K562 (cell line): ENCODE measurements around the gene COL5A1. TPM values are rescaled to one million over a fixed set of nuclear protein-coding genes. Genes with fewer than 3 reads are reported as not detected.

Experiments
- ATAC-seq: fragments of 200-7000 bp; cut with Tn5 transposase; 3 replicates; pipeline ENCODE4 v1.9.1; 2020; ENCODE audit warnings: moderate library complexity
- BruUV-seq: library from RNA; stranded (reverse); fragments of 400-500 nt; replicated peaks from 2 replicates; lab custom pipeline; 2021; lab: Mats Ljungman, UMichigan
- CTCF ChIA-PET: fragments of 300-600 bp; formaldehyde crosslinking; extraction: SDS; loops from one replicate; lab custom pipeline; 2021; ENCODE audit warnings: low intra/inter-chr PET ratio; lab: Yijun Ruan, JAX
- POLR2A ChIA-PET: fragments of 300-600, 350-650 bp; sonication (Branson Sonifier 250); formaldehyde crosslinking; extraction: SDS; loops from one replicate; lab custom pipeline; 2021; ENCODE audit warnings: antibody characterized with exemption, inconsistent platforms; lab: Yijun Ruan, JAX
- DNase-seq, 4 experiments: peaks; one replicate each; pipeline versions ENCODE4 v3.0.0 to v3.0.0-alpha.2; 2011 to 2018; ENCODE audit warnings: low spot score in 3 of 4, mixed read lengths in 3 of 4; ENCODE audit errors: extremely low read depth in 1 of 4
- FAIRE-seq: peaks from 2 replicates; lab custom pipeline; 2011; peaks lifted over from hg19 to GRCh38; lab: Jason Lieb, UNC
- H2AFZ ChIP-seq: 2 replicates; pipeline ENCODE4 v1.6.0; 2011; ENCODE audit warnings: low read depth, low read length, control low read depth, inconsistent platforms
- H3K27ac ChIP-seq: fragments of 200-600 bp; 3 replicates; pipeline ENCODE4 v1.8.0; 2011; ENCODE audit warnings: low read depth, mild to moderate bottlenecking, control low read depth, inconsistent platforms, low read length, moderate library complexity, mixed read lengths; ENCODE audit errors: extremely low read depth
- H3K27me3 ChIP-seq, 2 experiments: fragments of 300-600 bp in 1 of 2; 2 replicates in 1 of 2; 3 replicates in 1 of 2; pipeline versions ENCODE4 v1.6.0 to v1.8.0; 2011; ENCODE audit warnings: inconsistent platforms in 2 of 2, low read length in 2 of 2, mild to moderate bottlenecking in 1 of 2, mixed read lengths in 1 of 2, moderate library complexity in 1 of 2; ENCODE audit not compliant: control insufficient read depth in 2 of 2, insufficient read depth in 2 of 2
- H3K36me3 ChIP-seq: fragments of 300-600 bp; 3 replicates; pipeline ENCODE4 v1.8.0; 2011; ENCODE audit warnings: mild to moderate bottlenecking, low read length, inconsistent platforms; ENCODE audit not compliant: control insufficient read depth, insufficient read depth
- H3K4me1 ChIP-seq, 2 experiments: fragments of 200-600 bp in 1 of 2; replicated peaks in 1 of 2; 2 replicates in 1 of 2; 3 replicates in 1 of 2; pipeline versions ENCODE4 v1.5.1 to v1.8.0; 2011; ENCODE audit warnings: inconsistent platforms in 2 of 2, low read length in 2 of 2, mild to moderate bottlenecking in 1 of 2, mixed read lengths in 1 of 2, moderate library complexity in 1 of 2; ENCODE audit not compliant: control insufficient read depth in 2 of 2, insufficient read depth in 2 of 2
- H3K4me2 ChIP-seq: 2 replicates; pipeline ENCODE4 v1.6.1; 2011; ENCODE audit warnings: low read length, control low read depth, inconsistent platforms, mixed read lengths; ENCODE audit not compliant: insufficient read depth
- H3K4me3 ChIP-seq: fragments of 200-600 bp; sonication (generic), shearing (Covaris generic); 2 replicates; pipeline ENCODE4 v1.5.1; 2016; ENCODE audit warnings: control low read depth, inconsistent platforms
- H3K79me2 ChIP-seq: fragments of 200-600 bp; 3 replicates; pipeline ENCODE4 v1.8.0; 2011; ENCODE audit warnings: low read length, inconsistent platforms; ENCODE audit not compliant: control insufficient read depth, insufficient read depth
- H3K9ac ChIP-seq, 2 experiments: 2 replicates each; pipeline versions ENCODE4 v1.6.0 to v1.6.1; 2011; ENCODE audit warnings: low read depth in 2 of 2, low read length in 2 of 2, control low read depth in 1 of 2, inconsistent platforms in 1 of 2, mild to moderate bottlenecking in 1 of 2, mixed read lengths in 1 of 2; ENCODE audit not compliant: insufficient read depth in 1 of 2
- H3K9me1 ChIP-seq: one replicate; pipeline ENCODE4 v1.6.0; 2011; ENCODE audit warnings: inconsistent platforms, mild to moderate bottlenecking, low read length, moderate library complexity; ENCODE audit not compliant: control insufficient read depth, insufficient read depth
- H3K9me3 ChIP-seq: replicated peaks from 2 replicates; pipeline ENCODE4 v1.5.1; 2011; ENCODE audit warnings: low read depth, low read length, inconsistent platforms; ENCODE audit not compliant: control insufficient read depth, insufficient read depth
- H4K20me1 ChIP-seq: replicated peaks from 2 replicates; pipeline ENCODE4 v1.6.1; 2011; ENCODE audit warnings: low read length, inconsistent platforms, mixed read lengths; ENCODE audit not compliant: control insufficient read depth, insufficient read depth
- ARID3A ChIP-seq: IDR thresholded peaks from 2 replicates; pipeline ENCODE4 v1.6.1; 2012; ENCODE audit warnings: low read depth, low read length, improper control_type of control experiment, borderline replicate concordance
- ATF7 ChIP-seq: fragments of 450-650 bp; IDR thresholded peaks from 2 replicates; pipeline ENCODE4 v1.7.1; 2014; ENCODE audit warnings: mild to moderate bottlenecking, moderate library complexity
- KHSRP ChIP-seq: fragments of 450-650 bp; IDR thresholded peaks from 2 replicates; pipeline ENCODE4 v1.6.1; 2017
- MTA1 ChIP-seq: fragments of 450-650 bp; IDR thresholded peaks from 2 replicates; pipeline ENCODE4 v1.6.1; 2017; ENCODE audit warnings: borderline replicate concordance
- NFE2 ChIP-seq: IDR thresholded peaks from 2 replicates; pipeline ENCODE4 v1.6.1; 2014; ENCODE audit warnings: antibody characterized with exemption, low read depth
- PHB ChIP-seq: fragments of 250-450 bp; sonication (Bioruptor Pico); IDR thresholded peaks from 2 replicates; pipeline ENCODE4 v1.5.0; 2021
- SETDB1 ChIP-seq: IDR thresholded peaks from one replicate; pipeline ENCODE4 v1.6.1; 2012; ENCODE audit warnings: low read length, control low read depth, inconsistent platforms
- TAF15 ChIP-seq: fragments of 200-400 bp; formaldehyde crosslinking; IDR thresholded peaks from 2 replicates; pipeline ENCODE4 v1.6.1; 2017; ENCODE audit warnings: mild to moderate bottlenecking, low read depth, low read length, moderate library complexity
- ZBTB9 ChIP-seq: fragments of 450-650 bp; formaldehyde crosslinking; IDR thresholded peaks from 2 replicates; pipeline ENCODE4 v1.4.0; 2020; ENCODE audit warnings: mild to moderate bottlenecking, moderate library complexity
- ZNF436 ChIP-seq: fragments of 250-450, 450-650 bp; sonication (Bioruptor Pico); formaldehyde crosslinking; IDR thresholded peaks from 2 replicates; pipeline ENCODE4 v1.7.0; 2020; ENCODE audit warnings: mild to moderate bottlenecking
- ZNF75A ChIP-seq: fragments of 450-650 bp; formaldehyde crosslinking; IDR thresholded peaks from 2 replicates; pipeline ENCODE4 v1.4.0; 2020; ENCODE audit warnings: mild to moderate bottlenecking
- WGBS: fragments of 100-300 bp; shearing (Covaris generic); methylation state at CpG from one replicate; pipeline ENCODE4 v1.1.6; 2016; ENCODE audit warnings: low coverage, mixed read lengths; ENCODE audit not compliant: insufficient coverage; ENCODE audit errors: missing lambda C conversion rate; 5-methylcytosine and 5-hydroxymethylcytosine counted together
- in situ Hi-C: fragments of 300-500 bp; cut with MboI; formaldehyde crosslinking; loops from 4 replicates; pipeline ENCODE4 v1.15.0; 2018; ENCODE audit warnings: inconsistent platforms, mixed read lengths
- intact Hi-C: fragments of 100-400 bp; cut with micrococcal nuclease; formaldehyde crosslinking; loops from 2 replicates; pipeline ENCODE4 v1.14.2; 2022
- polyA plus RNA-seq, 8 experiments: library from polyadenylated mRNA; depleted of rRNA in 4 of 8; stranded (reverse) in 5 of 8; unstranded in 3 of 8; fragments of >200 nt; fragmentation: Nextera tagmentation in 2 of 8; fragmentation: Illumina TruSeq in 1 of 8; extraction: Ambion mirVana in 2 of 8; extraction: Trizol in 1 of 8; gene quantifications; 2 replicates each; pipeline versions ENCODE4 v1.2.1 to v1.2.3, GENCODE V29; 2011 to 2014; ENCODE audit warnings: inconsistent platforms in 1 of 8, missing spikeins in 1 of 8
- total RNA-seq, 7 experiments: library from RNA; depleted of rRNA in 6 of 7; stranded (reverse); fragments of >200 nt in 6 of 7; fragmentation: Illumina TruSeq in 2 of 7; extraction: Trizol in 2 of 7; gene quantifications; 2 replicates each; pipeline versions ENCODE4 v1.2.1 to v1.2.3, GENCODE V29; 2011 to 2021; ENCODE audit warnings: low replicate concordance in 1 of 7
- TF ChIP-seq, protein P1 (sequence below), 2 experiments: IDR thresholded peaks in 1 of 2; conservative IDR thresholded peaks in 1 of 2; 2 replicates each; pipeline ENCODE4 v1.6.1; 2016; ENCODE audit warnings: low read depth in 2 of 2, mild to moderate bottlenecking in 1 of 2, missing compliant biosample characterization in 1 of 2, missing genetic modification characterization in 1 of 2, moderate library complexity in 1 of 2
- TF ChIP-seq, protein P2 (sequence below): sonication (generic); formaldehyde crosslinking; IDR thresholded peaks from 2 replicates; pipeline ENCODE4 v1.8.0; 2022; ENCODE audit warnings: mild to moderate bottlenecking, missing genetic modification reagents, borderline replicate concordance
- TF ChIP-seq, protein P3 (sequence below): sonication (generic); formaldehyde crosslinking; IDR thresholded peaks from 2 replicates; pipeline ENCODE4 v1.8.0; 2022; ENCODE audit warnings: mild to moderate bottlenecking, low read depth, missing genetic modification reagents

The COL5A1 gene
- total and polyA plus RNA-seq, 9 of the 15 experiments (the other 6 are each of a cell fraction or from before 2014, with no cell fraction given) = under 0.01 to 0.13 (median 0.04) TPM; not detected in 6

DNA sequence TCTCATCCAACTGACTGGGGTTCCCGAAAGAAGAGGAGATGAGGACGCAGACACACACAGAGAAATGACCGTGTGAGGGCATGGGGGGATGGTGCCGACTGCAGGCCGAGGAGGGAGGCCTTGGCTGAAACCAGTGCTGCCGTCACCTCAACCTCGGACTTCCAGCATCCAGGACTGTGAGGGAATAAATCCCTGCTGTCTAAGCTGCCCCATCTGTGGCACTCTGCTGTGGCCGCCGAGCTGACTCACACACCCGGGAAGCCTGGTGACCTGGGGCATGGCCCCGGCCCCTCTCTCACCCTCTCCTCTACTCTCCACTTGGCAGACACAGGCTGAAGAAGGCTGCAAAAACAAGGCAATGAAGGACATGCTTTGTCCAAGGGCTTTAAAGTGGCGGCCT lies 4.4 kb upstream of the COL5A1 start:
- no peak for ATAC-seq
- BruUV-seq = no TSS peak
- FAIRE-seq = no peak

More for the DNA sequence above, 4.4 kb upstream of the COL5A1 start:
- H3K79me2 ChIP-seq = no peaks in the 10 kb centered on the region
- H3K4me3 ChIP-seq = no peak overlapping the region
- H3K27ac ChIP-seq = no peak overlapping the region
- no peak for DNase-seq
- peaks cover 4% of the 10 kb centered on the region; the same call in 1 of the 2 replicates for H4K20me1 ChIP-seq
- peaks cover 0 to 9% of the 10 kb centered on the region in 2 experiments; a peak in 2 of 5 replicates for H3K4me1 ChIP-seq
- 0% methylated on average over 11 of the region's 12 CpGs for WGBS
- intact Hi-C loops (no loop called here), in situ Hi-C loops (no loop called here)
- ChIA-PET CTCF (no interaction called here), POLR2A (interaction anchor here (0.6 kb wide), 2 partner anchors 9 to 16 kb away, joined by 3 to 4 read pairs; no protein-coding TSS in a partner anchor)
- H3K9me1 ChIP-seq = no peaks in the 10 kb centered on the region
- H3K36me3 ChIP-seq = no peaks in the 10 kb centered on the region
- H3K27me3 ChIP-seq = peaks cover 5 to 55% of the 10 kb centered on the region in 2 experiments; a peak in 4 of 5 replicates
- no peak overlapping the region for H3K4me2 ChIP-seq
- TF ChIP-seq SETDB1 = no peak
- TF ChIP-seq KHSRP = no peak
- no peak for TF ChIP-seq PHB (CRISPR knock-in tag)
- no peak for TF ChIP-seq TAF15
- TF ChIP-seq NFE2 = no peak
- no peak for TF ChIP-seq ZBTB9 (CRISPR knock-in tag)
- TF ChIP-seq ARID3A = no peak
- TF ChIP-seq, protein P1, sequence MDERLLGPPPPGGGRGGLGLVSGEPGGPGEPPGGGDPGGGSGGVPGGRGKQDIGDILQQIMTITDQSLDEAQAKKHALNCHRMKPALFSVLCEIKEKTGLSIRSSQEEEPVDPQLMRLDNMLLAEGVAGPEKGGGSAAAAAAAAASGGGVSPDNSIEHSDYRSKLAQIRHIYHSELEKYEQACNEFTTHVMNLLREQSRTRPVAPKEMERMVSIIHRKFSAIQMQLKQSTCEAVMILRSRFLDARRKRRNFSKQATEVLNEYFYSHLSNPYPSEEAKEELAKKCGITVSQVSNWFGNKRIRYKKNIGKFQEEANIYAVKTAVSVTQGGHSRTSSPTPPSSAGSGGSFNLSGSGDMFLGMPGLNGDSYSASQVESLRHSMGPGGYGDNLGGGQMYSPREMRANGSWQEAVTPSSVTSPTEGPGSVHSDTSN (CRISPR knock-in tag; IDR thresholded peaks at IDR 0.05; ENCODE audit: low read depth) = no peak
- TF ChIP-seq, protein P1 (tag; conservative IDR thresholded peaks at IDR 0.05; ENCODE audit: low read depth) = no peak
- no peak for TF ChIP-seq ZNF436
- no peak for TF ChIP-seq ATF7
- TF ChIP-seq, protein P2, sequence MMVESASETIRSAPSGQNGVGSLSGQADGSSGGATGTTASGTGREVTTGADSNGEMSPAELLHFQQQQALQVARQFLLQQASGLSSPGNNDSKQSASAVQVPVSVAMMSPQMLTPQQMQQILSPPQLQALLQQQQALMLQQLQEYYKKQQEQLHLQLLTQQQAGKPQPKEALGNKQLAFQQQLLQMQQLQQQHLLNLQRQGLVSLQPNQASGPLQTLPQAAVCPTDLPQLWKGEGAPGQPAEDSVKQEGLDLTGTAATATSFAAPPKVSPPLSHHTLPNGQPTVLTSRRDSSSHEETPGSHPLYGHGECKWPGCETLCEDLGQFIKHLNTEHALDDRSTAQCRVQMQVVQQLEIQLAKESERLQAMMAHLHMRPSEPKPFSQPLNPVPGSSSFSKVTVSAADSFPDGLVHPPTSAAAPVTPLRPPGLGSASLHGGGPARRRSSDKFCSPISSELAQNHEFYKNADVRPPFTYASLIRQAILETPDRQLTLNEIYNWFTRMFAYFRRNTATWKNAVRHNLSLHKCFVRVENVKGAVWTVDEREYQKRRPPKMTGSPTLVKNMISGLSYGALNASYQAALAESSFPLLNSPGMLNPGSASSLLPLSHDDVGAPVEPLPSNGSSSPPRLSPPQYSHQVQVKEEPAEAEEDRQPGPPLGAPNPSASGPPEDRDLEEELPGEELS = no peak
- TF ChIP-seq MTA1 = no peak
- TF ChIP-seq ZNF75A (CRISPR knock-in tag) = no peak
- TF ChIP-seq, protein P3, sequence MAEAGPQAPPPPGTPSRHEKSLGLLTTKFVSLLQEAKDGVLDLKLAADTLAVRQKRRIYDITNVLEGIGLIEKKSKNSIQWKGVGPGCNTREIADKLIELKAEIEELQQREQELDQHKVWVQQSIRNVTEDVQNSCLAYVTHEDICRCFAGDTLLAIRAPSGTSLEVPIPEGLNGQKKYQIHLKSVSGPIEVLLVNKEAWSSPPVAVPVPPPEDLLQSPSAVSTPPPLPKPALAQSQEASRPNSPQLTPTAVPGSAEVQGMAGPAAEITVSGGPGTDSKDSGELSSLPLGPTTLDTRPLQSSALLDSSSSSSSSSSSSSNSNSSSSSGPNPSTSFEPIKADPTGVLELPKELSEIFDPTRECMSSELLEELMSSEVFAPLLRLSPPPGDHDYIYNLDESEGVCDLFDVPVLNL (CRISPR knock-in tag) = no peak
- no peaks in the 10 kb centered on the region for H3K9me3 ChIP-seq
- no peak overlapping the region for H3K9ac ChIP-seq
- no peak overlapping the region for H2AFZ ChIP-seq
